Measurements from ENCODE around the gene CDC14A.

Gene CDC14A

GRCh38 chr1:100305954-100306353 lies 46.4 kb upstream of the CDC14A start:
- Histone ChIP-seq H2BK120ac (ENCODE audit: insufficient read depth, low read length, poor library complexity) (no peak overlapping the region), H3K27me3 (ENCODE audit: insufficient read depth, low read length) (no peaks in the 10 kb centered on the region), H2AFZ (ENCODE audit: insufficient read depth, low read length, poor library complexity) (no peak overlapping the region), H3K79me2 (ENCODE audit: control insufficient read depth, insufficient read depth, low read length, poor library complexity) (no peaks in the 10 kb centered on the region), H3K4me2 (ENCODE audit: low read length) (no peak overlapping the region), H2AK5ac (ENCODE audit: low read length) (no peak overlapping the region), H3K4me1 (ENCODE audit: control insufficient read depth in 1 of 2, insufficient read depth in 2 of 2, low read length in 2 of 2) (no peaks in the 10 kb centered on the region), H3K36me3 (ENCODE audit: control insufficient read depth in 1 of 2, insufficient read depth in 2 of 2, low read length in 2 of 2) (no peaks in the 10 kb centered on the region), H2BK12ac (ENCODE audit: low read length) (no peak overlapping the region), H4K12ac (ENCODE audit: low read depth, low read length) (no peak overlapping the region), H3K4ac (ENCODE audit: low read depth, low read length) (no peak overlapping the region), H3K14ac (ENCODE audit: low read length) (no peak overlapping the region), H3K23ac (ENCODE audit: low read length) (no peak overlapping the region), H4K8ac (ENCODE audit: low read depth, low read length) (no peak overlapping the region), H3K79me1 (ENCODE audit: low read length) (no peaks in the 10 kb centered on the region), H2BK5ac (ENCODE audit: low read depth, low read length, poor library complexity) (no peak overlapping the region), H3K18ac (ENCODE audit: low read length) (no peak overlapping the region), H3K9me3 (ENCODE audit: insufficient read depth, low read depth, low read length) (no peaks in the 10 kb centered on the region), H3K4me3 (ENCODE audit: low read depth, low read length) (no peak overlapping the region), H3K27ac (ENCODE audit: low read depth, low read length) (no peak overlapping the region), H3K9ac (ENCODE audit: low read length) (no peak overlapping the region), H4K91ac (ENCODE audit: low read depth, low read length) (no peak overlapping the region)
- no CpG with 5 or more reads among the region's 3 CpGs for WGBS (ENCODE audit: extremely low coverage, insufficient coverage, insufficient read length)
- DNase-seq: no peak

- H3K4me3 ChIP-seq (ENCODE audit: low read depth, low read length): no peak overlapping the region
- H3K36me3 ChIP-seq (ENCODE audit: control insufficient read depth in 1 of 2, insufficient read depth in 2 of 2, low read length in 2 of 2): no peaks in the 10 kb centered on the region
- no peak overlapping the region for H4K8ac ChIP-seq (ENCODE audit: low read depth, low read length)
- DNase-seq: no peak
- no peak overlapping the region for H3K23ac ChIP-seq (ENCODE audit: low read length)
- no CpG with 5 or more reads among the region's 2 CpGs for WGBS (ENCODE audit: extremely low coverage, insufficient coverage, insufficient read length)
- no peak overlapping the region for H2AK5ac ChIP-seq (ENCODE audit: low read length)
- no peak overlapping the region for H3K4ac ChIP-seq (ENCODE audit: low read depth, low read length)
- H3K14ac ChIP-seq (ENCODE audit: low read length): no peak overlapping the region
- no peaks in the 10 kb centered on the region for H3K79me2 ChIP-seq (ENCODE audit: control insufficient read depth, insufficient read depth, low read length, poor library complexity)
- H2BK5ac ChIP-seq (ENCODE audit: low read depth, low read length, poor library complexity): no peak overlapping the region
- no peaks in the 10 kb centered on the region for H3K4me1 ChIP-seq (ENCODE audit: control insufficient read depth in 1 of 2, insufficient read depth in 2 of 2, low read length in 2 of 2)
- no peak overlapping the region for H3K18ac ChIP-seq (ENCODE audit: low read length)
- H3K9me3 ChIP-seq (ENCODE audit: insufficient read depth, low read depth, low read length): no peaks in the 10 kb centered on the region
- no peak overlapping the region for H2BK120ac ChIP-seq (ENCODE audit: insufficient read depth, low read length, poor library complexity)
- H3K27me3 ChIP-seq (ENCODE audit: insufficient read depth, low read length): no peaks in the 10 kb centered on the region
- H2BK12ac ChIP-seq (ENCODE audit: low read length): no peak overlapping the region
- H4K91ac ChIP-seq (ENCODE audit: low read depth, low read length): no peak overlapping the region
- H3K4me2 ChIP-seq (ENCODE audit: low read length): no peak overlapping the region
- no peak overlapping the region for H2AFZ ChIP-seq (ENCODE audit: insufficient read depth, low read length, poor library complexity)
- H3K79me1 ChIP-seq (ENCODE audit: low read length): no peaks in the 10 kb centered on the region
- no peak overlapping the region for H3K27ac ChIP-seq (ENCODE audit: low read depth, low read length)
- no peak overlapping the region for H4K12ac ChIP-seq (ENCODE audit: low read depth, low read length)
- no peak overlapping the region for H3K9ac ChIP-seq (ENCODE audit: low read length)
These were observed 45.5 kb upstream of the CDC14A start for GRCh38 chr1:100306735-100307313.

DNA sequence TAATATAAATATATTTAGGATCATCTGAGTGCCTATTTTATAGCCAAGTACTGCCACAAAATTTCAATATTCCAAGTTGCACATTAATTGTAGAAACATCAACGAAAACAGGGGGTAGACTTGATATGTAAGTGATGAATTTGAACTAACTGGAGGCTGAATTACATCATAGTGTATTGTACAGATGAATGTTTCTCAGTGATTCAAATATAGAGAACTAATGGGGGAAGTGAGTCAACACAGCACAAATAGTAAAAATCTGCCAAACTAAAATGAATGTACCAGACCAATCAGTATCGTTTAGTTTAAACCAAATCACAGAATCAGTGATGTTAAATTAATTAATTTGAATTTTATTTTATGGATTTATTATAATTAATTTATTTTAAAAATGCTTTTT lies 43.5 kb upstream of the CDC14A start:
- H3K36me3 ChIP-seq (ENCODE audit: control insufficient read depth in 1 of 2, insufficient read depth in 2 of 2, low read length in 2 of 2): no peaks in the 10 kb centered on the region
- no peaks in the 10 kb centered on the region for H3K27me3 ChIP-seq (ENCODE audit: insufficient read depth, low read length)
- no peaks in the 10 kb centered on the region for H3K79me1 ChIP-seq (ENCODE audit: low read length)
- no peak for DNase-seq
- no peak overlapping the region for H2AK5ac ChIP-seq (ENCODE audit: low read length)
- H4K91ac ChIP-seq (ENCODE audit: low read depth, low read length): no peak overlapping the region
- no peak overlapping the region for H4K12ac ChIP-seq (ENCODE audit: low read depth, low read length)
- H3K9ac ChIP-seq (ENCODE audit: low read length): no peak overlapping the region
- H3K79me2 ChIP-seq (ENCODE audit: control insufficient read depth, insufficient read depth, low read length, poor library complexity): no peaks in the 10 kb centered on the region
- H2AFZ ChIP-seq (ENCODE audit: insufficient read depth, low read length, poor library complexity): no peak overlapping the region
- no peak overlapping the region for H3K14ac ChIP-seq (ENCODE audit: low read length)
- no peak overlapping the region for H3K27ac ChIP-seq (ENCODE audit: low read depth, low read length)
- no peaks in the 10 kb centered on the region for H3K4me1 ChIP-seq (ENCODE audit: control insufficient read depth in 1 of 2, insufficient read depth in 2 of 2, low read length in 2 of 2)
- H3K4ac ChIP-seq (ENCODE audit: low read depth, low read length): no peak overlapping the region
- H4K8ac ChIP-seq (ENCODE audit: low read depth, low read length): no peak overlapping the region
- H3K4me2 ChIP-seq (ENCODE audit: low read length): no peak overlapping the region
- no peak overlapping the region for H2BK120ac ChIP-seq (ENCODE audit: insufficient read depth, low read length, poor library complexity)
- no peak overlapping the region for H3K18ac ChIP-seq (ENCODE audit: low read length)
- WGBS (ENCODE audit: extremely low coverage, insufficient coverage, insufficient read length): no CpG with 5 or more reads among the region's 2 CpGs
- H3K9me3 ChIP-seq (ENCODE audit: insufficient read depth, low read depth, low read length): no peaks in the 10 kb centered on the region
- H2BK12ac ChIP-seq (ENCODE audit: low read length): no peak overlapping the region
- no peak overlapping the region for H3K23ac ChIP-seq (ENCODE audit: low read length)
- no peak overlapping the region for H3K4me3 ChIP-seq (ENCODE audit: low read depth, low read length)
- no peak overlapping the region for H2BK5ac ChIP-seq (ENCODE audit: low read depth, low read length, poor library complexity)

- no peak overlapping the region for H2BK5ac ChIP-seq (ENCODE audit: low read depth, low read length, poor library complexity)
- H3K18ac ChIP-seq (ENCODE audit: low read length): no peak overlapping the region
- H3K4me1 ChIP-seq (ENCODE audit: control insufficient read depth in 1 of 2, insufficient read depth in 2 of 2, low read length in 2 of 2): no peaks in the 10 kb centered on the region
- H3K79me1 ChIP-seq (ENCODE audit: low read length): no peaks in the 10 kb centered on the region
- H4K91ac ChIP-seq (ENCODE audit: low read depth, low read length): no peak overlapping the region
- H3K4me3 ChIP-seq (ENCODE audit: low read depth, low read length): no peak overlapping the region
- no peak overlapping the region for H4K8ac ChIP-seq (ENCODE audit: low read depth, low read length)
- H3K79me2 ChIP-seq (ENCODE audit: control insufficient read depth, insufficient read depth, low read length, poor library complexity): no peaks in the 10 kb centered on the region
- H4K12ac ChIP-seq (ENCODE audit: low read depth, low read length): no peak overlapping the region
- no peak overlapping the region for H3K4ac ChIP-seq (ENCODE audit: low read depth, low read length)
- no peak overlapping the region for H2BK12ac ChIP-seq (ENCODE audit: low read length)
- H3K27me3 ChIP-seq (ENCODE audit: insufficient read depth, low read length): no peaks in the 10 kb centered on the region
- no peak overlapping the region for H3K14ac ChIP-seq (ENCODE audit: low read length)
- no peak for DNase-seq
- no peak overlapping the region for H2AK5ac ChIP-seq (ENCODE audit: low read length)
- H3K9me3 ChIP-seq (ENCODE audit: insufficient read depth, low read depth, low read length): no peaks in the 10 kb centered on the region
- H2AFZ ChIP-seq (ENCODE audit: insufficient read depth, low read length, poor library complexity): no peak overlapping the region
- no peaks in the 10 kb centered on the region for H3K36me3 ChIP-seq (ENCODE audit: control insufficient read depth in 1 of 2, insufficient read depth in 2 of 2, low read length in 2 of 2)
- H3K4me2 ChIP-seq (ENCODE audit: low read length): no peak overlapping the region
- H3K27ac ChIP-seq (ENCODE audit: low read depth, low read length): no peak overlapping the region
- no peak overlapping the region for H2BK120ac ChIP-seq (ENCODE audit: insufficient read depth, low read length, poor library complexity)
- H3K9ac ChIP-seq (ENCODE audit: low read length): no peak overlapping the region
- no peak overlapping the region for H3K23ac ChIP-seq (ENCODE audit: low read length)
These were observed 42.4 kb upstream of the CDC14A start for GRCh38 chr1:100309863-100310262.
